Measurements from ENCODE around the gene SARDH.

Gene SARDH

GRCh38 chr9:133771486-133772482 lies 33.6 kb upstream of the SARDH start:
- peaks cover 33% of the 10 kb centered on the region; the same call in 1 of the 2 replicates for H3K9me3 ChIP-seq (ENCODE audit: control insufficient read depth, insufficient read depth, low read length)
- H4K20me1 ChIP-seq (ENCODE audit: control insufficient read depth, insufficient read depth, low read depth, low read length), result no peaks in the 10 kb centered on the region
- TF ChIP-seq, protein P1, sequence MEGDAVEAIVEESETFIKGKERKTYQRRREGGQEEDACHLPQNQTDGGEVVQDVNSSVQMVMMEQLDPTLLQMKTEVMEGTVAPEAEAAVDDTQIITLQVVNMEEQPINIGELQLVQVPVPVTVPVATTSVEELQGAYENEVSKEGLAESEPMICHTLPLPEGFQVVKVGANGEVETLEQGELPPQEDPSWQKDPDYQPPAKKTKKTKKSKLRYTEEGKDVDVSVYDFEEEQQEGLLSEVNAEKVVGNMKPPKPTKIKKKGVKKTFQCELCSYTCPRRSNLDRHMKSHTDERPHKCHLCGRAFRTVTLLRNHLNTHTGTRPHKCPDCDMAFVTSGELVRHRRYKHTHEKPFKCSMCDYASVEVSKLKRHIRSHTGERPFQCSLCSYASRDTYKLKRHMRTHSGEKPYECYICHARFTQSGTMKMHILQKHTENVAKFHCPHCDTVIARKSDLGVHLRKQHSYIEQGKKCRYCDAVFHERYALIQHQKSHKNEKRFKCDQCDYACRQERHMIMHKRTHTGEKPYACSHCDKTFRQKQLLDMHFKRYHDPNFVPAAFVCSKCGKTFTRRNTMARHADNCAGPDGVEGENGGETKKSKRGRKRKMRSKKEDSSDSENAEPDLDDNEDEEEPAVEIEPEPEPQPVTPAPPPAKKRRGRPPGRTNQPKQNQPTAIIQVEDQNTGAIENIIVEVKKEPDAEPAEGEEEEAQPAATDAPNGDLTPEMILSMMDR (IDR thresholded peaks at IDR 0.05; ENCODE audit: low read depth, low read length, poor library complexity, severe bottlenecking), result no peak
- no peak for TF ChIP-seq EZH2phosphoT487 (IDR thresholded peaks at IDR 0.05; ENCODE audit: borderline replicate concordance, low read length)
- H3K27me3 ChIP-seq (ENCODE audit: control insufficient read depth, low read length), result no peaks in the 10 kb centered on the region
- H3K4me1 ChIP-seq (ENCODE audit: control insufficient read depth, low read length), result no peaks in the 10 kb centered on the region
- peaks cover 59% of the 10 kb centered on the region for H3K36me3 ChIP-seq (ENCODE audit: control insufficient read depth, low read length)
- no peak overlapping the region for H3K4me2 ChIP-seq (ENCODE audit: low read length)
- H3K9me2 ChIP-seq (replicated peaks; ENCODE audit: control insufficient read depth, low read length), result no peaks in the 10 kb centered on the region
- H3K27ac ChIP-seq (ENCODE audit: low read depth, low read length), result no peak overlapping the region
- no peaks in the 10 kb centered on the region for H3F3A ChIP-seq (ENCODE audit: control insufficient read depth, insufficient read depth)
- H3K79me2 ChIP-seq (ENCODE audit: control insufficient read depth, low read length), result no peaks in the 10 kb centered on the region
- H3K4me3 ChIP-seq (ENCODE audit: low read length), result no peak overlapping the region

DNA sequence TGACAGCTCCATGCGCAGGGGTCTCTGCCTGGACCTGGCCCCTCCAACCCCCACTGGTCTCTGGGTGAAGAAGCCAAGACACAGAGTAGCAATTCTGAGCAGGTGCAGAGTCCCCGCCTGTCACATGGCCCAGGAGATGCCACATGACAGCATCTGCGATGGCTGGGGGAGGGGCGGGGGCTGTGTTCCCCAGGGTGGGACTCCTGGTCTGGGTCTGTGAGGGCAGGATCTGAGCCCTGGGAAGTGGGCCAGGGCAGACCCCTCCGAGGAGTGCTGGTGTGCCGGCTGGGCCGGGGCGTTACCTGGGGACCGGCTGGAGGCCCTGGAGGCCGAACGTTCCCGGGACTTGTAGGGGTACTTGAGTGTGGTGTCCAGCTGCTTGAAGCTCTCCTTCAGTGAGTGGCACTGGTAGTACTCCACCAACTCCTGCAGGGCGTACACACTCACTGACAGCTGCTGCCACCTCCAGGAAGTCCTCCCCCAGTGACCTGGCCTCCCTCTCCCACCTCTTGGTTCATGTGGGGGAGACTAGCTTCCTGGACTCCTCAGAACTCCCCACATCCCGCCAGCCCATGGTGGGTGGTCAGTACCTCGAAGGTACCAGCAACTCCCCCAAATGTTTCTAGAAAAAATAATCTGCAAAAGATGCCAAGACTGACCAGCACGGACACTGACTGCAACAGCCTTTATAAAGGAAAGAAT lies 32.1 kb upstream of the SARDH start:
- Histone ChIP-seq H3K27me3 (ENCODE audit: control insufficient read depth, low read length) (no peaks in the 10 kb centered on the region), H3K27ac (ENCODE audit: low read depth, low read length) (no peak overlapping the region), H3K4me1 (ENCODE audit: control insufficient read depth, low read length) (no peaks in the 10 kb centered on the region), H3K79me2 (ENCODE audit: control insufficient read depth, low read length) (no peaks in the 10 kb centered on the region), H3K36me3 (ENCODE audit: control insufficient read depth, low read length) (peaks cover 51% of the 10 kb centered on the region), H3K9me3 (ENCODE audit: control insufficient read depth, insufficient read depth, low read length) (peaks cover 33% of the 10 kb centered on the region; the same call in 1 of the 2 replicates), H3F3A (ENCODE audit: control insufficient read depth, insufficient read depth) (no peaks in the 10 kb centered on the region), H3K4me2 (ENCODE audit: low read length) (no peak overlapping the region), H3K4me3 (ENCODE audit: low read length) (no peak overlapping the region), H4K20me1 (ENCODE audit: control insufficient read depth, insufficient read depth, low read depth, low read length) (no peaks in the 10 kb centered on the region), H3K9me2 (replicated peaks; ENCODE audit: control insufficient read depth, low read length) (no peaks in the 10 kb centered on the region)
- TF ChIP-seq, protein P1 (IDR thresholded peaks at IDR 0.05; ENCODE audit: low read depth, low read length, poor library complexity, severe bottlenecking), result no peak
- no peak for TF ChIP-seq EZH2phosphoT487 (IDR thresholded peaks at IDR 0.05; ENCODE audit: borderline replicate concordance, low read length)

DNA sequence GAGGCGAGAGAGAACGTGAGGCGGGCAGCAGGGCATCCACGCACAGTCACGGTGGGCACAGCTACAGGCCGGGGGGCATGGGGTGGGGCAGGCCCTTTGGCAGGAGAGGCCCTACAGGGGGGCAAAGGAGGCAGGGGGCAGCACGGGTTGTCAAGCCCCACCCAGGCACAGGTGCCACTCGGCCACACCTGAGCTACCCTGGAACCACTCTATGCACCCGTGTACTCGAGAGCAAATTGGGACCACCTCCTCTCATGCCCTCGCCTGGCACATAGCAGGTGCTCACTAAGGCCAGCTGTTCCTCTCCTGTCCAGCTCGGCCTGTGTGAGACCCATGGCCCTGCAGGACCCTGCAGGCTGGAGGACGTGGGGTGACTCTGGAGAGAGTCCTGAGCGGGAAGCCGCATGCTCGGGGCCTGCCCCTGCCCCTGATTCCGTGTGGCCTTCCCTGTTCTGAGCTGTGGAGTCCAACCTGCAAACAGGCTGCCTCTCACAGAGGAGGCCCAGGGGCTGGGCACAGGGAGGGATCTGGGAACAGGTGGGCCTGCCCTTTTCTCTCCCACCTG lies 31.4 kb upstream of the SARDH start:
- H3K9me2 ChIP-seq (replicated peaks; ENCODE audit: control insufficient read depth, low read length), result no peaks in the 10 kb centered on the region
- no peak overlapping the region for H3K4me3 ChIP-seq (ENCODE audit: low read length)
- H4K20me1 ChIP-seq (ENCODE audit: control insufficient read depth, insufficient read depth, low read depth, low read length), result no peaks in the 10 kb centered on the region
- H3K4me1 ChIP-seq (ENCODE audit: control insufficient read depth, low read length), result no peaks in the 10 kb centered on the region
- H3F3A ChIP-seq (ENCODE audit: control insufficient read depth, insufficient read depth), result no peaks in the 10 kb centered on the region
- no peaks in the 10 kb centered on the region for H3K79me2 ChIP-seq (ENCODE audit: control insufficient read depth, low read length)
- no peak overlapping the region for H3K27ac ChIP-seq (ENCODE audit: low read depth, low read length)
- peaks cover 45% of the 10 kb centered on the region for H3K36me3 ChIP-seq (ENCODE audit: control insufficient read depth, low read length)
- H3K4me2 ChIP-seq (ENCODE audit: low read length), result no peak overlapping the region
- H3K9me3 ChIP-seq (ENCODE audit: control insufficient read depth, insufficient read depth, low read length), result peaks cover 28% of the 10 kb centered on the region; the same call in 1 of the 2 replicates
- TF ChIP-seq, protein P1 (IDR thresholded peaks at IDR 0.05; ENCODE audit: low read depth, low read length, poor library complexity, severe bottlenecking), result no peak
- no peak for TF ChIP-seq EZH2phosphoT487 (IDR thresholded peaks at IDR 0.05; ENCODE audit: borderline replicate concordance, low read length)
- no peaks in the 10 kb centered on the region for H3K27me3 ChIP-seq (ENCODE audit: control insufficient read depth, low read length)
